H1 (cell line): ENCODE measurements around the gene OTUB1. TPM values are rescaled to one million over a fixed set of nuclear protein-coding genes. Genes with fewer than 3 reads are reported as not detected.

Experiments used
- CTCF ChIA-PET: fragments of 300-600 bp; sonication (Branson Sonifier 250); formaldehyde crosslinking; loops from one replicate; lab custom pipeline; 2021; ENCODE audit not compliant: partially characterized antibody; lab: Charles Lee
- POLR2A ChIA-PET: fragments of 300-600 bp; sonication (Branson Sonifier 250); formaldehyde crosslinking; loops from one replicate; lab custom pipeline; 2021; ENCODE audit warnings: inconsistent platforms; ENCODE audit not compliant: partially characterized antibody; lab: Charles Lee
- DNase-seq, 2 experiments: peaks; one replicate each; pipeline versions ENCODE4 v3.0.0 to v3.0.0-alpha.2; 2010 to 2022; ENCODE audit warnings: low spot score in 2 of 2, low read depth in 1 of 2, mixed read lengths in 1 of 2
- FAIRE-seq: peaks from 2 replicates; lab custom pipeline; 2011; peaks lifted over from hg19 to GRCh38; lab: Jason Lieb, UNC
- H2AFZ ChIP-seq: 2 replicates; pipeline ENCODE4 v1.8.1; 2012; ENCODE audit warnings: low read length, inconsistent platforms
- H2AK5ac ChIP-seq: 2 replicates; pipeline ENCODE4 v1.6.1; 2013; ENCODE audit warnings: low read depth, low read length
- H2BK120ac ChIP-seq: replicated peaks from 2 replicates; pipeline ENCODE3; 2013; ENCODE audit warnings: low read depth, low read length, inconsistent platforms
- H2BK12ac ChIP-seq: 2 replicates; pipeline ENCODE4 v1.6.1; 2013; ENCODE audit warnings: low read depth, low read length
- H2BK15ac ChIP-seq: 2 replicates; pipeline ENCODE4 v1.6.1; 2013; ENCODE audit warnings: low read length
- H2BK20ac ChIP-seq: 2 replicates; pipeline ENCODE4 v1.6.1; 2013; ENCODE audit warnings: low read length
- H2BK5ac ChIP-seq: 2 replicates; pipeline ENCODE4 v1.6.1; 2013; ENCODE audit warnings: low read depth, low read length
- H3K14ac ChIP-seq: 2 replicates; pipeline ENCODE4 v1.6.1; 2013; ENCODE audit warnings: inconsistent platforms; ENCODE audit not compliant: insufficient read length
- H3K18ac ChIP-seq: 2 replicates; pipeline ENCODE4 v1.6.1; 2013; ENCODE audit warnings: low read length; ENCODE audit errors: extremely low read depth
- H3K23ac ChIP-seq: 2 replicates; pipeline ENCODE4 v1.6.1; 2013; ENCODE audit warnings: inconsistent platforms; ENCODE audit not compliant: insufficient read length
- H3K23me2 ChIP-seq: 2 replicates; pipeline ENCODE4 v1.6.1; 2013; ENCODE audit warnings: low read depth, low read length
- H3K27ac ChIP-seq: 2 replicates; pipeline ENCODE4 v1.6.1; 2011; ENCODE audit warnings: low read depth, low read length, inconsistent platforms
- H3K27me3 ChIP-seq, 4 experiments: replicated peaks in 1 of 4; 1 replicate in 1 of 4; 2 replicates in 3 of 4; pipeline versions ENCODE4 v1.6.1 to v1.8.1; 2011 to 2013; ENCODE audit warnings: low read length in 3 of 4, mild to moderate bottlenecking in 3 of 4, inconsistent platforms in 2 of 4, mixed read lengths in 2 of 4, moderate library complexity in 1 of 4; ENCODE audit not compliant: control insufficient read depth in 3 of 4, insufficient read depth in 3 of 4; ENCODE audit errors: extremely low read depth in 1 of 4
- H3K36me3 ChIP-seq, 4 experiments: 2 replicates each; pipeline versions ENCODE4 v1.6.1 to v1.8.1; 2011 to 2013; ENCODE audit warnings: mild to moderate bottlenecking in 4 of 4, low read length in 3 of 4, moderate library complexity in 2 of 4, control low read depth in 1 of 4, inconsistent platforms in 1 of 4; ENCODE audit not compliant: insufficient read depth in 4 of 4, control insufficient read depth in 2 of 4
- H3K4ac ChIP-seq: replicated peaks from 2 replicates; pipeline ENCODE3; 2013; ENCODE audit warnings: low read length, low read depth, mixed read lengths, inconsistent platforms; ENCODE audit not compliant: insufficient read length
- H3K4me1 ChIP-seq, 4 experiments: replicated peaks in 1 of 4; 1 replicate in 1 of 4; 2 replicates in 3 of 4; pipeline versions ENCODE4 v1.6.1 to v1.8.1; 2011 to 2013; ENCODE audit warnings: low read length in 3 of 4, inconsistent platforms in 2 of 4, mixed read lengths in 1 of 4; ENCODE audit not compliant: insufficient read depth in 4 of 4, control insufficient read depth in 3 of 4
- H3K4me2 ChIP-seq, 2 experiments: 2 replicates each; pipeline versions ENCODE4 v1.6.1 to v1.8.1; 2011 to 2013; ENCODE audit warnings: low read depth in 2 of 2, low read length in 2 of 2, control low read depth in 1 of 2, inconsistent platforms in 1 of 2, mild to moderate bottlenecking in 1 of 2; ENCODE audit not compliant: insufficient read depth in 1 of 2
- H3K4me3 ChIP-seq, 4 experiments: fragments of 200-600, 300-600 bp in 1 of 4; sonication (generic), shearing (Covaris generic), sonication (Bioruptor Twin) in 1 of 4; 2 replicates each; pipeline versions ENCODE4 v1.5.1 to v1.8.1; 2011 to 2016; ENCODE audit warnings: low read length in 4 of 4, low read depth in 3 of 4, control low read depth in 2 of 4, inconsistent platforms in 2 of 4, mild to moderate bottlenecking in 2 of 4, mixed read lengths in 1 of 4, moderate library complexity in 1 of 4; ENCODE audit not compliant: insufficient read depth in 2 of 4; ENCODE audit errors: extremely low read depth in 1 of 4
- H3K56ac ChIP-seq: replicated peaks from 2 replicates; pipeline ENCODE3; 2013; ENCODE audit warnings: low read depth, mild to moderate bottlenecking, mixed read lengths, low read length, inconsistent platforms; ENCODE audit not compliant: insufficient read length
- H3K79me1 ChIP-seq: 2 replicates; pipeline ENCODE4 v1.6.1; 2013; ENCODE audit warnings: low read depth, low read length, control low read depth
- H3K79me2 ChIP-seq, 2 experiments: 2 replicates each; pipeline versions ENCODE4 v1.6.1 to v1.8.1; 2012 to 2013; ENCODE audit warnings: low read length in 2 of 2, mild to moderate bottlenecking in 2 of 2, inconsistent platforms in 1 of 2; ENCODE audit not compliant: insufficient read depth in 2 of 2, control insufficient read depth in 1 of 2
- H3K9ac ChIP-seq, 4 experiments: replicated peaks in 1 of 4; 1 replicate in 1 of 4; 2 replicates in 3 of 4; pipeline versions ENCODE4 v1.6.1 to v1.8.1; 2011 to 2013; ENCODE audit warnings: low read depth in 3 of 4, low read length in 3 of 4, control low read depth in 2 of 4, mild to moderate bottlenecking in 2 of 4, moderate library complexity in 2 of 4, inconsistent platforms in 1 of 4; ENCODE audit errors: extremely low read depth in 1 of 4
- H3K9me3 ChIP-seq, 2 experiments: 2 replicates each; pipeline versions ENCODE4 v1.6.1 to v1.8.1; 2012 to 2013; ENCODE audit warnings: mild to moderate bottlenecking in 2 of 2, moderate library complexity in 2 of 2, control low read depth in 1 of 2, inconsistent platforms in 1 of 2, low read depth in 1 of 2, low read length in 1 of 2, mixed read lengths in 1 of 2; ENCODE audit not compliant: insufficient read depth in 2 of 2
- H4K20me1 ChIP-seq, 2 experiments: replicated peaks in 1 of 2; 2 replicates each; pipeline versions ENCODE3 to v1.8.1; 2011 to 2013; ENCODE audit warnings: inconsistent platforms in 2 of 2, low read length in 2 of 2, mild to moderate bottlenecking in 1 of 2; ENCODE audit not compliant: insufficient read depth in 2 of 2, control insufficient read depth in 1 of 2
- H4K5ac ChIP-seq: 2 replicates; pipeline ENCODE4 v1.6.1; 2013; ENCODE audit warnings: low read length, low read depth, mixed read lengths, inconsistent platforms; ENCODE audit not compliant: insufficient read length
- H4K8ac ChIP-seq: 2 replicates; pipeline ENCODE4 v1.8.0; 2013; ENCODE audit warnings: mild to moderate bottlenecking, moderate library complexity, low read length, inconsistent platforms; ENCODE audit not compliant: insufficient read depth; ENCODE audit errors: extremely low read depth
- H4K91ac ChIP-seq: replicated peaks from 2 replicates; pipeline ENCODE3; 2013; ENCODE audit warnings: low read length, mixed read lengths, inconsistent platforms; ENCODE audit not compliant: insufficient read length
- ASH2L ChIP-seq: fragments of 200-600, 300-600 bp; sonication (generic); IDR thresholded peaks from one replicate; pipeline ENCODE4 v1.7.1; 2017; ENCODE audit warnings: low read length
- KDM1A ChIP-seq: fragments of 200-600, 300-600 bp; sonication (generic); IDR thresholded peaks from 2 replicates; pipeline ENCODE4 v1.7.1; 2016; ENCODE audit warnings: mild to moderate bottlenecking, low read length, borderline replicate concordance
- RAD21 ChIP-seq, 2 experiments: IDR thresholded peaks in 1 of 2; conservative IDR thresholded peaks in 1 of 2; 2 replicates each; pipeline ENCODE4 v1.6.1; 2011; ENCODE audit warnings: low read depth in 2 of 2, low read length in 2 of 2, improper control_type of control experiment in 1 of 2, inconsistent platforms in 1 of 2, mild to moderate bottlenecking in 1 of 2, moderate library complexity in 1 of 2
- SIX5 ChIP-seq: IDR thresholded peaks from 2 replicates; pipeline ENCODE4 v1.6.1; 2011; ENCODE audit warnings: mild to moderate bottlenecking, low read depth, low read length
- SUZ12 ChIP-seq: fragments of 200-600 bp; sonication (generic); IDR thresholded peaks from 2 replicates; pipeline ENCODE4 v1.6.1; 2012; ENCODE audit warnings: mild to moderate bottlenecking, inconsistent platforms, low read length, moderate library complexity, mixed read lengths
- TCF12 ChIP-seq: IDR thresholded peaks from 2 replicates; pipeline ENCODE4 v1.6.1; 2011; ENCODE audit warnings: low read depth, mild to moderate bottlenecking, low read length
- WGBS, 2 experiments: shearing (Covaris generic) in 1 of 2; methylation state at CpG; one replicate each; pipeline versions ENCODE4 v1.1.6 to v1.1.7; 2013 to 2015; ENCODE audit warnings: low lambda C conversion rate in 2 of 2, mixed read lengths in 2 of 2, inconsistent platforms in 1 of 2, low coverage in 1 of 2, missing lambda C conversion rate in 1 of 2; ENCODE audit not compliant: insufficient replicate concordance in 2 of 2, insufficient coverage in 1 of 2, insufficient read length in 1 of 2; ENCODE audit errors: extremely low coverage in 1 of 2, missing lambda C conversion rate in 1 of 2; 5-methylcytosine and 5-hydroxymethylcytosine counted together
- polyA plus RNA-seq, 7 experiments: library from polyadenylated mRNA; depleted of rRNA in 3 of 7; stranded (reverse) in 5 of 7; unstranded in 2 of 7; fragments of >200 nt in 5 of 7; fragments of 200-250 nt in 2 of 7; gene quantifications; 1 replicate in 5 of 7; 2 replicates in 1 of 7; 4 replicates in 1 of 7; pipeline versions ENCODE4 v1.2.1 to v1.2.3, GENCODE V29; 2011 to 2013; ENCODE audit warnings: missing spikeins in 2 of 7, mixed read lengths in 2 of 7
- total RNA-seq: library from RNA; stranded (reverse); fragmentation: NEBNext Ultra II Directional; extraction: Animal tissue kit (Norgen Biotek cat#: 25700); gene quantifications from 2 replicates; pipeline ENCODE4 v1.2.1, GENCODE V29; 2021
- TF ChIP-seq, protein P1 (sequence below): IDR thresholded peaks from 2 replicates; pipeline ENCODE4 v1.6.1; 2012; ENCODE audit warnings: low read length, inconsistent platforms

OTUB1 gene
- total and polyA plus RNA-seq, 2 of the 8 experiments (the other 6 are each of a cell fraction or from before 2014, with no cell fraction given), result 110 to 274 TPM

GRCh38 chr11:63997104-63997700 is 11.0 kb downstream of the OTUB1 start:
- Histone ChIP-seq H2AK5ac (no peak overlapping the region), H3K27ac (no peak overlapping the region), H4K5ac (no peak overlapping the region), H3K14ac (no peak overlapping the region), H3K9me3 (no peaks in the 10 kb centered on the region), H4K8ac (no peak overlapping the region; the same call in 1 of the 2 replicates), H2BK20ac (no peak overlapping the region), H4K20me1 (peaks cover 6 to 35% of the 10 kb centered on the region in 2 experiments), H3K27me3 (peaks cover 5 to 18% (median 13%) of the 10 kb centered on the region in 4 experiments; a peak in 6 of 7 replicates), H2BK12ac (no peak overlapping the region), H3K4me2 (no peak overlapping the region), H3K79me2 (peaks cover 0 to 2% of the 10 kb centered on the region in 2 experiments; a peak in 1 of 4 replicates), H3K56ac (no peak overlapping the region), H2AFZ (no peak overlapping the region), H3K9ac (no peak overlapping the region), H3K4me1 (peaks cover 2 to 23% (median 9%) of the 10 kb centered on the region in 4 experiments; a peak in 6 of 7 replicates), H3K4ac (no peak overlapping the region), H2BK5ac (no peak overlapping the region), H3K36me3 (peaks cover 7 to 24% (median 15%) of the 10 kb centered on the region in 4 experiments), H3K23ac (no peak overlapping the region), H3K18ac (no peak overlapping the region), H2BK120ac (no peak overlapping the region), H3K4me3 (no peak overlapping the region), H2BK15ac (no peak overlapping the region), H3K23me2 (peaks cover 18% of the 10 kb centered on the region; the same call in 1 of the 2 replicates), H4K91ac (no peak overlapping the region), H3K79me1 (peaks cover 13% of the 10 kb centered on the region)
- CTCF ChIA-PET, result interaction anchor here (0.7 to 6.8 kb wide), 6 partner anchors 11 to 153 kb away, joined by 3 to 171 read pairs (median 8); no protein-coding TSS in a partner anchor
- FAIRE-seq (no peak), DNase-seq (no peak)
- POLR2A ChIA-PET, result interaction anchor here (0.7 to 5.1 kb wide), 9 partner anchors 8 to 223 kb away, joined by 3 to 46 read pairs (median 4); partner anchors contain the start of genes COX8A and FERMT3
- TF ChIP-seq, protein P1, sequence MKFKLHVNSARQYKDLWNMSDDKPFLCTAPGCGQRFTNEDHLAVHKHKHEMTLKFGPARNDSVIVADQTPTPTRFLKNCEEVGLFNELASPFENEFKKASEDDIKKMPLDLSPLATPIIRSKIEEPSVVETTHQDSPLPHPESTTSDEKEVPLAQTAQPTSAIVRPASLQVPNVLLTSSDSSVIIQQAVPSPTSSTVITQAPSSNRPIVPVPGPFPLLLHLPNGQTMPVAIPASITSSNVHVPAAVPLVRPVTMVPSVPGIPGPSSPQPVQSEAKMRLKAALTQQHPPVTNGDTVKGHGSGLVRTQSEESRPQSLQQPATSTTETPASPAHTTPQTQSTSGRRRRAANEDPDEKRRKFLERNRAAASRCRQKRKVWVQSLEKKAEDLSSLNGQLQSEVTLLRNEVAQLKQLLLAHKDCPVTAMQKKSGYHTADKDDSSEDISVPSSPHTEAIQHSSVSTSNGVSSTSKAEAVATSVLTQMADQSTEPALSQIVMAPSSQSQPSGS, result no peak
- TF ChIP-seq ASH2L (no peak), RAD21 (IDR thresholded peaks at IDR 0.05 in 1 of 2, conservative IDR thresholded peaks at IDR 0.05 in 1 of 2; ENCODE audit: low read depth in 2 of 2, low read length in 2 of 2) (no peak), TCF12 (no peak), SUZ12 (no peak), SIX5 (no peak), KDM1A (no peak)
- WGBS, 2 experiments, result 93% methylated on average over 23 of the region's 27 CpGs; no CpG with 5 or more reads in 1 of the 2 experiments
